HEK293 (cell line): Measurements from ENCODE around the gene SPIRE1.

Experiments used
- CTCF ChIA-PET: fragments of 350-600 bp; formaldehyde crosslinking; extraction: SDS; loops from one replicate; lab custom pipeline; 2021; ENCODE audit warnings: antibody characterized with exemption; lab: Yijun Ruan, JAX
- POLR2A ChIA-PET: fragments of 300-600 bp; formaldehyde crosslinking; extraction: SDS; loops from one replicate; lab custom pipeline; 2020; ENCODE audit warnings: antibody characterized with exemption, inconsistent platforms; lab: Yijun Ruan, JAX
- H3K27ac ChIP-seq: fragments of 200-500 bp; sonication (Bioruptor generic); 2 replicates; pipeline ENCODE4 v1.5.1; 2014; ENCODE audit warnings: low read depth, low read length, control low read depth, inconsistent platforms; ENCODE audit errors: extremely low read depth
- H3K36me3 ChIP-seq, 2 experiments: fragments of 200-500 bp in 1 of 2; sonication (Bioruptor generic) in 1 of 2; 1 replicate in 1 of 2; 2 replicates in 1 of 2; pipeline ENCODE4 v1.5.1; 2014 to 2017; ENCODE audit warnings: inconsistent platforms in 2 of 2, low read length in 2 of 2; ENCODE audit not compliant: control insufficient read depth in 2 of 2, insufficient read depth in 1 of 2
- H3K4me1 ChIP-seq: fragments of 200-500 bp; sonication (Bioruptor generic); 2 replicates; pipeline ENCODE4 v1.5.1; 2014; ENCODE audit warnings: mild to moderate bottlenecking, low read length, inconsistent platforms; ENCODE audit not compliant: control insufficient read depth, insufficient read depth
- H3K4me3 ChIP-seq: 2 replicates; pipeline ENCODE4 v1.5.1; 2011; ENCODE audit warnings: low read depth, mild to moderate bottlenecking, control low read depth, low read length, moderate library complexity
- H3K9me3 ChIP-seq: fragments of 200-500 bp; sonication (Bioruptor generic); 2 replicates; pipeline ENCODE4 v1.5.1; 2014; ENCODE audit warnings: low read depth, low read length, inconsistent platforms; ENCODE audit not compliant: control insufficient read depth, insufficient read depth
- BCL11B ChIP-seq: fragments of 450-650 bp; formaldehyde crosslinking; IDR thresholded peaks from 2 replicates; pipeline ENCODE4 v1.5.1; 2016; ENCODE audit warnings: low read depth, missing biosample characterization, missing genetic modification characterization
- HOXA7 ChIP-seq: sonication (generic); formaldehyde crosslinking; IDR thresholded peaks from 2 replicates; pipeline ENCODE4 v1.8.1; 2022; ENCODE audit warnings: missing genetic modification reagents, borderline replicate concordance
- HOXC10 ChIP-seq: sonication (generic); formaldehyde crosslinking; IDR thresholded peaks from 2 replicates; pipeline ENCODE4 v1.8.1; 2023; ENCODE audit warnings: mild to moderate bottlenecking, missing genetic modification reagents
- OVOL3 ChIP-seq: fragments of 450-650 bp; formaldehyde crosslinking; IDR thresholded peaks from 2 replicates; pipeline ENCODE4 v1.5.1; 2016; ENCODE audit warnings: missing biosample characterization, missing genetic modification characterization
- PATZ1 ChIP-seq: fragments of 450-650 bp; formaldehyde crosslinking; IDR thresholded peaks from 2 replicates; pipeline ENCODE4 v1.5.1; 2016; ENCODE audit warnings: missing biosample characterization, missing genetic modification characterization
- SCRT1 ChIP-seq: fragments of 450-650 bp; formaldehyde crosslinking; IDR thresholded peaks from 2 replicates; pipeline ENCODE4 v1.5.1; 2016; ENCODE audit warnings: missing biosample characterization, missing genetic modification characterization, borderline replicate concordance
- ZBTB44 ChIP-seq: fragments of 450-650 bp; IDR thresholded peaks from 2 replicates; pipeline ENCODE4 v1.5.1; 2018; ENCODE audit warnings: missing biosample characterization, mild to moderate bottlenecking, missing genetic modification characterization
- ZNF112 ChIP-seq: fragments of 450-650 bp; formaldehyde crosslinking; IDR thresholded peaks from 2 replicates; pipeline ENCODE4 v1.5.0; 2017; ENCODE audit warnings: missing biosample characterization, missing genetic modification characterization
- ZNF16 ChIP-seq: fragments of 450-650 bp; formaldehyde crosslinking; IDR thresholded peaks from 2 replicates; pipeline ENCODE4 v1.5.1; 2016; ENCODE audit warnings: low read depth, missing biosample characterization, missing genetic modification characterization
- ZNF248 ChIP-seq: fragments of 450-650 bp; formaldehyde crosslinking; IDR thresholded peaks from 2 replicates; pipeline ENCODE4 v1.5.1; 2017; ENCODE audit warnings: missing biosample characterization, missing genetic modification characterization
- ZNF26 ChIP-seq: fragments of 450-650 bp; formaldehyde crosslinking; IDR thresholded peaks from 2 replicates; pipeline ENCODE4 v1.5.1; 2016; ENCODE audit warnings: missing biosample characterization, missing genetic modification characterization
- ZNF266 ChIP-seq: fragments of 450-650 bp; formaldehyde crosslinking; IDR thresholded peaks from 2 replicates; pipeline ENCODE4 v1.5.1; 2016; ENCODE audit warnings: missing biosample characterization, missing genetic modification characterization, low read depth
- ZNF394 ChIP-seq: fragments of 450-650 bp; formaldehyde crosslinking; IDR thresholded peaks from 2 replicates; pipeline ENCODE4 v1.5.1; 2016; ENCODE audit warnings: missing biosample characterization, missing genetic modification characterization, mild to moderate bottlenecking, moderate library complexity, borderline replicate concordance
- ZNF510 ChIP-seq: fragments of 450-650 bp; formaldehyde crosslinking; IDR thresholded peaks from 2 replicates; pipeline ENCODE4 v1.5.1; 2018; ENCODE audit warnings: mild to moderate bottlenecking, missing genetic modification characterization, missing biosample characterization; ENCODE audit not compliant: insufficient replicate concordance
- ZNF529 ChIP-seq: fragments of 450-650 bp; formaldehyde crosslinking; IDR thresholded peaks from 2 replicates; pipeline ENCODE4 v1.5.1; 2017; ENCODE audit warnings: missing genetic modification characterization, missing biosample characterization; ENCODE audit not compliant: insufficient replicate concordance
- ZNF544 ChIP-seq: fragments of 450-650 bp; formaldehyde crosslinking; IDR thresholded peaks from 2 replicates; pipeline ENCODE4 v1.5.0; 2017; ENCODE audit warnings: missing biosample characterization, missing genetic modification characterization
- ZNF548 ChIP-seq: fragments of 450-650 bp; formaldehyde crosslinking; IDR thresholded peaks from 2 replicates; pipeline ENCODE4 v1.5.1; 2016; ENCODE audit warnings: missing biosample characterization, missing genetic modification characterization
- ZNF558 ChIP-seq: fragments of 450-650 bp; formaldehyde crosslinking; IDR thresholded peaks from 2 replicates; pipeline ENCODE4 v1.5.1; 2016; ENCODE audit warnings: missing biosample characterization, missing genetic modification characterization
- ZNF600 ChIP-seq: fragments of 450-650 bp; formaldehyde crosslinking; IDR thresholded peaks from 2 replicates; pipeline ENCODE4 v1.5.1; 2016; ENCODE audit warnings: missing biosample characterization, missing genetic modification characterization
- ZNF624 ChIP-seq: fragments of 450-650 bp; formaldehyde crosslinking; IDR thresholded peaks from 2 replicates; pipeline ENCODE4 v1.5.1; 2017; ENCODE audit warnings: missing biosample characterization, missing genetic modification characterization
- ZNF645 ChIP-seq: fragments of 450-650 bp; formaldehyde crosslinking; IDR thresholded peaks from 2 replicates; pipeline ENCODE4; 2016; ENCODE audit warnings: missing biosample characterization, missing genetic modification characterization
- ZNF654 ChIP-seq: fragments of 450-650 bp; formaldehyde crosslinking; IDR thresholded peaks from 2 replicates; pipeline ENCODE4 v1.5.1; 2016; ENCODE audit warnings: low read depth, missing biosample characterization, missing genetic modification characterization
- ZNF747 ChIP-seq: fragments of 450-650 bp; formaldehyde crosslinking; IDR thresholded peaks from 2 replicates; pipeline ENCODE4 v1.5.1; 2016; ENCODE audit warnings: missing biosample characterization, missing genetic modification characterization
- ZNF76 ChIP-seq: fragments of 450-650 bp; formaldehyde crosslinking; IDR thresholded peaks from 2 replicates; pipeline ENCODE4; 2016; ENCODE audit warnings: low read depth, missing biosample characterization, missing genetic modification characterization, borderline replicate concordance
- ZNF768 ChIP-seq: fragments of 450-650 bp; formaldehyde crosslinking; IDR thresholded peaks from 2 replicates; pipeline ENCODE4 v1.5.1; 2018; ENCODE audit warnings: missing biosample characterization, mild to moderate bottlenecking, missing genetic modification characterization

SPIRE1 gene

GRCh38 chr18:12449051-12449785 is 208.7 kb downstream of the SPIRE1 start:
- Histone ChIP-seq H3K27ac (no peak overlapping the region), H3K9me3 (no peaks in the 10 kb centered on the region), H3K4me3 (no peak overlapping the region), H3K36me3 (peaks cover 14 to 47% of the 10 kb centered on the region in 2 experiments), H3K4me1 (no peaks in the 10 kb centered on the region)
- TF ChIP-seq ZNF548 (tag by site-specific recombination): no peak
- TF ChIP-seq HOXC10 (CRISPR knock-in tag): no peak
- no peak for TF ChIP-seq ZNF394 (tag by site-specific recombination)
- TF ChIP-seq ZNF112 (tag by site-specific recombination): no peak
- no peak for TF ChIP-seq ZNF558 (tag by site-specific recombination)
- TF ChIP-seq ZNF266 (tag by site-specific recombination): no peak
- TF ChIP-seq ZNF510 (tag by site-specific recombination): no peak
- no peak for TF ChIP-seq ZNF16
- no peak for TF ChIP-seq HOXA7 (CRISPR knock-in tag)
- TF ChIP-seq ZNF26: no peak
- no peak for TF ChIP-seq ZBTB44 (tag by site-specific recombination)
- no peak for TF ChIP-seq ZNF747 (tag by site-specific recombination)
- no peak for TF ChIP-seq ZNF654 (tag by site-specific recombination)
- no peak for TF ChIP-seq ZNF600
- no peak for TF ChIP-seq PATZ1 (tag by site-specific recombination)
- TF ChIP-seq BCL11B (tag by site-specific recombination): no peak
- TF ChIP-seq ZNF248: no peak
- no peak for TF ChIP-seq OVOL3 (tag by site-specific recombination)
- no peak for TF ChIP-seq ZNF768 (tag by site-specific recombination)
- POLR2A ChIA-PET: no interaction called here
- CTCF ChIA-PET: no interaction called here

- H3K27ac ChIP-seq: no peak overlapping the region
- H3K4me3 ChIP-seq: no peak overlapping the region
- TF ChIP-seq ZNF624 (tag by site-specific recombination) (no peak), ZNF544 (no peak), SCRT1 (tag by site-specific recombination) (no peak), ZNF76 (tag by site-specific recombination) (no peak), ZNF645 (no peak), ZNF529 (no peak), ZNF548 (tag by site-specific recombination) (no peak)
- CTCF ChIA-PET: interaction anchor here (0.5 to 1.5 kb wide), 2 partner anchors 54 to 117 kb away, joined by 3 read pairs; no protein-coding TSS in a partner anchor
- peaks cover 10 to 28% of the 10 kb centered on the region in 2 experiments for H3K36me3 ChIP-seq
- POLR2A ChIA-PET: no interaction called here
- no peaks in the 10 kb centered on the region for H3K9me3 ChIP-seq
- no peaks in the 10 kb centered on the region for H3K4me1 ChIP-seq
Observed at GRCh38 chr18:12445554-12445953, 212.4 kb downstream of the SPIRE1 start.
